H9 (cell line): ENCODE results near the gene HERC3. TPM values are rescaled to one million over a fixed set of nuclear protein-coding genes. Genes with fewer than 3 reads are reported as not detected.
"Not testable (repeated sequence)": the region's sequence is repeated elsewhere in the genome, so short reads cannot be mapped to it uniquely, and the experiment has no call there.

Source experiments
- DNase-seq: peaks from one replicate; pipeline ENCODE4 v3.0.0-alpha.2; 2017
- H2AFZ ChIP-seq: one replicate; pipeline ENCODE4 v1.6.1; 2013; ENCODE audit warnings: mild to moderate bottlenecking, low read length, control low read depth, moderate library complexity
- H2AK5ac ChIP-seq: 2 replicates; pipeline ENCODE4 v1.6.1; 2013; ENCODE audit warnings: low read length, control low read depth, mixed read lengths; ENCODE audit not compliant: insufficient read length
- H2BK120ac ChIP-seq: one replicate; pipeline ENCODE4 v1.6.1; 2013; ENCODE audit warnings: low read depth, mild to moderate bottlenecking, low read length, control low read depth, inconsistent platforms; ENCODE audit not compliant: poor library complexity, severe bottlenecking
- H2BK12ac ChIP-seq: 2 replicates; pipeline ENCODE4 v1.6.1; 2013; ENCODE audit warnings: low read length, control low read depth, mixed read lengths, low read depth; ENCODE audit not compliant: insufficient read length
- H2BK15ac ChIP-seq: 2 replicates; pipeline ENCODE4 v1.6.1; 2013; ENCODE audit warnings: low read depth, low read length, control low read depth
- H2BK20ac ChIP-seq: one replicate; pipeline ENCODE4 v1.6.1; 2013; ENCODE audit warnings: low read depth, mild to moderate bottlenecking, low read length, control low read depth, inconsistent platforms; ENCODE audit not compliant: poor library complexity, severe bottlenecking
- H2BK5ac ChIP-seq: 2 replicates; pipeline ENCODE4 v1.6.1; 2013; ENCODE audit warnings: low read length, control low read depth, mixed read lengths; ENCODE audit not compliant: insufficient read length
- H3K14ac ChIP-seq: 2 replicates; pipeline ENCODE4 v1.6.1; 2013; ENCODE audit warnings: low read length, control low read depth; ENCODE audit not compliant: insufficient read depth
- H3K18ac ChIP-seq: 2 replicates; pipeline ENCODE4 v1.6.1; 2013; ENCODE audit warnings: low read depth, mild to moderate bottlenecking, mixed read lengths, low read length, control low read depth; ENCODE audit not compliant: insufficient read length
- H3K23ac ChIP-seq: 2 replicates; pipeline ENCODE4 v1.6.1; 2013; ENCODE audit warnings: low read length, control low read depth, mixed read lengths, low read depth; ENCODE audit not compliant: insufficient read length
- H3K23me2 ChIP-seq: 2 replicates; pipeline ENCODE4 v1.6.1; 2013; ENCODE audit warnings: low read depth, mild to moderate bottlenecking, mixed read lengths, low read length, control low read depth; ENCODE audit not compliant: insufficient read length, poor library complexity, severe bottlenecking
- H3K27ac ChIP-seq: 2 replicates; pipeline ENCODE4 v1.5.1; 2013; ENCODE audit warnings: low read length, control low read depth, mixed read lengths, low read depth; ENCODE audit not compliant: insufficient read length
- H3K27me3 ChIP-seq: 2 replicates; pipeline ENCODE4 v1.6.1; 2013; ENCODE audit warnings: low read length, control low read depth, inconsistent platforms; ENCODE audit not compliant: insufficient read depth
- H3K4ac ChIP-seq: 2 replicates; pipeline ENCODE4 v1.6.1; 2013; ENCODE audit warnings: low read depth, mild to moderate bottlenecking, control low read depth, inconsistent platforms, low read length, moderate library complexity
- H3K4me1 ChIP-seq: 2 replicates; pipeline ENCODE4 v1.6.1; 2013; ENCODE audit warnings: low read length, control low read depth, inconsistent platforms; ENCODE audit not compliant: insufficient read depth
- H3K4me2 ChIP-seq: 2 replicates; pipeline ENCODE4 v1.6.1; 2013; ENCODE audit warnings: low read length, control low read depth, mixed read lengths; ENCODE audit not compliant: insufficient read length, insufficient read depth
- H3K56ac ChIP-seq: 2 replicates; pipeline ENCODE4 v1.6.1; 2013; ENCODE audit warnings: low read depth, mild to moderate bottlenecking, mixed read lengths, low read length, control low read depth; ENCODE audit not compliant: insufficient read length
- H3K79me1 ChIP-seq: 2 replicates; pipeline ENCODE4 v1.6.1; 2013; ENCODE audit warnings: low read depth, mild to moderate bottlenecking, moderate library complexity, low read length, control low read depth, inconsistent platforms; ENCODE audit not compliant: insufficient read depth, poor library complexity, severe bottlenecking
- H3K79me2 ChIP-seq: 2 replicates; pipeline ENCODE4 v1.6.1; 2013; ENCODE audit warnings: low read length, control low read depth, inconsistent platforms; ENCODE audit not compliant: insufficient read depth
- H3K9ac ChIP-seq: 2 replicates; pipeline ENCODE4 v1.6.1; 2013; ENCODE audit warnings: low read length, control low read depth, mixed read lengths; ENCODE audit not compliant: insufficient read length; ENCODE audit errors: extremely low read depth
- H3K9me3 ChIP-seq: one replicate; pipeline ENCODE4 v1.6.1; 2013; ENCODE audit warnings: low read depth, low read length, inconsistent platforms; ENCODE audit not compliant: control insufficient read depth
- H3T11ph ChIP-seq: one replicate; pipeline ENCODE4 v1.6.1; 2013; ENCODE audit warnings: mild to moderate bottlenecking, low read length, control low read depth, inconsistent platforms
- H4K20me1 ChIP-seq: one replicate; pipeline ENCODE4 v1.6.1; 2013; ENCODE audit not compliant: control insufficient read depth, insufficient read length, insufficient read depth
- H4K5ac ChIP-seq: 2 replicates; pipeline ENCODE4 v1.6.1; 2013; ENCODE audit warnings: low read depth, mild to moderate bottlenecking, mixed read lengths, low read length, control low read depth; ENCODE audit not compliant: insufficient read length
- H4K8ac ChIP-seq: replicated peaks from 2 replicates; pipeline ENCODE4 v1.6.1; 2013; ENCODE audit warnings: low read length, control low read depth, mixed read lengths, low read depth; ENCODE audit not compliant: insufficient read length
- H4K91ac ChIP-seq: 2 replicates; pipeline ENCODE4 v1.6.1; 2013; ENCODE audit warnings: low read depth, mild to moderate bottlenecking, moderate library complexity, mixed read lengths, low read length, control low read depth; ENCODE audit not compliant: insufficient read length
- H3K27ac Mint-ChIP-seq, 3 experiments: 2 replicates in 2 of 3; 3 replicates in 1 of 3; pipeline ENCODE4 v1.8.0; 2020 to 2021; ENCODE audit warnings: mixed read lengths in 3 of 3, mild to moderate bottlenecking in 1 of 3, moderate library complexity in 1 of 3
- H3K27me3 Mint-ChIP-seq: 2 replicates; pipeline ENCODE4 v1.8.0; 2021; ENCODE audit warnings: low read depth, mild to moderate bottlenecking, moderate library complexity, mixed read lengths
- H3K36me3 Mint-ChIP-seq, 3 experiments: 2 replicates in 2 of 3; 3 replicates in 1 of 3; pipeline ENCODE4 v1.8.0; 2020 to 2021; ENCODE audit warnings: low read depth in 3 of 3, mixed read lengths in 3 of 3; ENCODE audit not compliant: insufficient read depth in 1 of 3
- H3K4me1 Mint-ChIP-seq, 2 experiments: 2 replicates each; pipeline ENCODE4 v1.8.0; 2020; ENCODE audit warnings: mixed read lengths in 2 of 2
- H3K4me3 Mint-ChIP-seq, 2 experiments: 2 replicates in 1 of 2; 3 replicates in 1 of 2; pipeline ENCODE4 v1.8.0; 2020 to 2021; ENCODE audit warnings: mild to moderate bottlenecking in 2 of 2, mixed read lengths in 2 of 2, moderate library complexity in 1 of 2
- H3K9me3 Mint-ChIP-seq, 2 experiments: 2 replicates in 1 of 2; 3 replicates in 1 of 2; pipeline ENCODE4 v1.8.0; 2020; ENCODE audit warnings: mild to moderate bottlenecking in 2 of 2, mixed read lengths in 2 of 2, moderate library complexity in 1 of 2
- CTCF ChIP-seq: fragments of 200-600 bp; sonication (generic); conservative IDR thresholded peaks from 3 replicates; pipeline ENCODE4 v1.8.0; 2021; ENCODE audit warnings: antibody characterized with exemption, mild to moderate bottlenecking
- WGBS: extraction: QIAGEN DNeasy Blood & Tissue Kit; methylation state at CpG from one replicate; pipeline ENCODE4 v1.1.7; 2013; ENCODE audit warnings: missing lambda C conversion rate, low lambda C conversion rate, mixed read lengths; ENCODE audit not compliant: insufficient read length; ENCODE audit errors: extremely low coverage; 5-methylcytosine and 5-hydroxymethylcytosine counted together
- total RNA-seq: library from RNA; stranded (reverse); gene quantifications from 2 replicates; pipeline ENCODE4 v1.2.1, GENCODE V29; 2021

HERC3 gene
- total RNA-seq, 1 experiment from 2014 or later: 2.9 TPM

- no peaks in the 10 kb centered on the region for H3K27me3 Mint-ChIP-seq
- no peak overlapping the region for H3K14ac ChIP-seq
- no peak overlapping the region for H3K23ac ChIP-seq
- no peak overlapping the region for H2AK5ac ChIP-seq
- H4K5ac ChIP-seq: no peak overlapping the region
- H3K4me1 Mint-ChIP-seq: peaks cover 13 to 16% of the 10 kb centered on the region in 2 experiments
- no peak for DNase-seq
- H4K91ac ChIP-seq: no peak overlapping the region
- H4K8ac ChIP-seq: no peak overlapping the region
- H3K36me3 Mint-ChIP-seq: peaks cover 3 to 19% (median 13%) of the 10 kb centered on the region in 3 experiments; a peak in 6 of 7 replicates
- H2BK15ac ChIP-seq: no peak overlapping the region
- no peak overlapping the region for H3K18ac ChIP-seq
- no peak overlapping the region for H2AFZ ChIP-seq
- H3K27ac Mint-ChIP-seq: no peak overlapping the region
- peaks cover 0 to 7% of the 10 kb centered on the region in 2 experiments; a peak in 3 of 5 replicates for H3K9me3 Mint-ChIP-seq
- H4K20me1 ChIP-seq: no peaks in the 10 kb centered on the region
- WGBS: no CpG with 5 or more reads among the region's 3 CpGs
- no peaks in the 10 kb centered on the region for H3K9me3 ChIP-seq
- H3K23me2 ChIP-seq: no peaks in the 10 kb centered on the region
- no peak overlapping the region for H3K9ac ChIP-seq
- H3K27ac ChIP-seq: no peak overlapping the region
- no peak overlapping the region for H2BK120ac ChIP-seq
- no peak overlapping the region for H2BK20ac ChIP-seq
- no peak overlapping the region for H3K4ac ChIP-seq
- H3K4me2 ChIP-seq: no peak overlapping the region
- H2BK5ac ChIP-seq: no peak overlapping the region
- no peaks in the 10 kb centered on the region for H3K27me3 ChIP-seq
- no peak overlapping the region for H3K4me3 Mint-ChIP-seq
- H3K79me2 ChIP-seq: no peaks in the 10 kb centered on the region
- H2BK12ac ChIP-seq: no peak overlapping the region
- no peaks in the 10 kb centered on the region for H3K79me1 ChIP-seq
- no peak overlapping the region for H3T11ph ChIP-seq
- no peak overlapping the region for H3K56ac ChIP-seq
- TF ChIP-seq CTCF: no peak
- H3K4me1 ChIP-seq: peaks cover 4% of the 10 kb centered on the region
Observed at GRCh38 chr4:88609387-88609786, 17.1 kb downstream of the HERC3 start.

- H3K4me2 ChIP-seq, DNase-seq, H2AFZ ChIP-seq, H3K9me3 ChIP-seq, H4K91ac ChIP-seq, H3K4ac ChIP-seq, H3K56ac ChIP-seq, H3K9me3 Mint-ChIP-seq, H2BK15ac ChIP-seq, H3K27me3 ChIP-seq, H3K27ac Mint-ChIP-seq, H2BK20ac ChIP-seq, H3K27ac ChIP-seq, H4K20me1 ChIP-seq, H3K27me3 Mint-ChIP-seq, H4K5ac ChIP-seq, H3K4me1 ChIP-seq, H2BK12ac ChIP-seq, H4K8ac ChIP-seq, H3K23ac ChIP-seq, H3K23me2 ChIP-seq, H3K9ac ChIP-seq, H3K14ac ChIP-seq, H3T11ph ChIP-seq, H3K79me1 ChIP-seq, H2AK5ac ChIP-seq, H2BK120ac ChIP-seq, H3K4me3 Mint-ChIP-seq, H3K79me2 ChIP-seq, H2BK5ac ChIP-seq, H3K18ac ChIP-seq: not testable (repeated sequence)
- no CpG with 5 or more reads among the region's 5 CpGs for WGBS
- Mint-ChIP-seq H3K36me3 (peaks cover 3 to 19% (median 13%) of the 10 kb centered on the region in 3 experiments; a peak in 6 of 7 replicates), H3K4me1 (peaks cover 13 to 16% of the 10 kb centered on the region in 2 experiments)
Observed at GRCh38 chr4:88609794-88610193, 17.5 kb downstream of the HERC3 start.
